Globus pallidus (tissue), 1 donor: ENCODE results near the gene CST9L.
"Not testable (repeated sequence)": the region's sequence is repeated elsewhere in the genome, so short reads cannot be mapped to it uniquely, and the experiment has no call there.

Experiments
- DNase-seq: peaks from one replicate; pipeline ENCODE4 v3.0.0-alpha.2; 2015; ENCODE audit warnings: low spot score

The CST9L gene

DNA sequence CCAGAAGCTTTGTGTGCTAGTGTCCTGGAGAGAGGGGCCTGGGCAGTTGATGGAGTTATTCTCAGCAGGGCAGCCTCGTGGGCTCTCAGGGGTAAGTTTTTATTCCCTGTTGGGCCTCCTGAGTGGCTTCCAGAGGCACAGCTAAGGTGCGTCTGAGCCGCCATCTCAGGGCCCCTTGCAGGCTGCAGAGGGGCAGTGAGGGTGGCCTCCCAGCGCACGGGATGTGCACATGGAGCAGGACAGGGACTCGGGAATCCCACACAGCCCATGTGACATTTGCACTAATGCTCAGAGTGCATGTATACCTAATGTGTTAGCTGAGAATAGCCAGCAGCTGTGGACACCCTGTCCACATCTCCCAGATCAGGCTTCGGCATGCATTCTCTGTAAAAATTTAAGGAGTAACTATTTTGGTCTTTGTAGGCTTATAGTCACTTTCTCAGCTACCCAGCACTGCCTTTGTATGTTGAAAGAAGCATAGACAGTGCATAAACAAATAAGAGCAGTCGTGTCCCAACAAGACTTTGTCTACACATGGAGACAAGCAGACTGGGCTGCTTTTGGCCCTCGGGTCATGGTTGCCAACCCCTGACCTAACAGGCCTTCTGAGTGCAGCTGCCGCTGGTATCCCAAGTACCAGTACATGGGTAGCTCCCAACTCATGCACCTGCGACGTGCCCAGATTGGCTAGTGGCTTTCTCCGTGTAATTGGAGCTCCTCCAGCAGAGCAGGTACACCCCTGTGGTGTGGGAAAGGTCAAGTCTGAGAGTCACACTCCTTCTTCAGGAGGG, 18.6 kb upstream of the CST9L start:
- DNase-seq: no peak

DNA sequence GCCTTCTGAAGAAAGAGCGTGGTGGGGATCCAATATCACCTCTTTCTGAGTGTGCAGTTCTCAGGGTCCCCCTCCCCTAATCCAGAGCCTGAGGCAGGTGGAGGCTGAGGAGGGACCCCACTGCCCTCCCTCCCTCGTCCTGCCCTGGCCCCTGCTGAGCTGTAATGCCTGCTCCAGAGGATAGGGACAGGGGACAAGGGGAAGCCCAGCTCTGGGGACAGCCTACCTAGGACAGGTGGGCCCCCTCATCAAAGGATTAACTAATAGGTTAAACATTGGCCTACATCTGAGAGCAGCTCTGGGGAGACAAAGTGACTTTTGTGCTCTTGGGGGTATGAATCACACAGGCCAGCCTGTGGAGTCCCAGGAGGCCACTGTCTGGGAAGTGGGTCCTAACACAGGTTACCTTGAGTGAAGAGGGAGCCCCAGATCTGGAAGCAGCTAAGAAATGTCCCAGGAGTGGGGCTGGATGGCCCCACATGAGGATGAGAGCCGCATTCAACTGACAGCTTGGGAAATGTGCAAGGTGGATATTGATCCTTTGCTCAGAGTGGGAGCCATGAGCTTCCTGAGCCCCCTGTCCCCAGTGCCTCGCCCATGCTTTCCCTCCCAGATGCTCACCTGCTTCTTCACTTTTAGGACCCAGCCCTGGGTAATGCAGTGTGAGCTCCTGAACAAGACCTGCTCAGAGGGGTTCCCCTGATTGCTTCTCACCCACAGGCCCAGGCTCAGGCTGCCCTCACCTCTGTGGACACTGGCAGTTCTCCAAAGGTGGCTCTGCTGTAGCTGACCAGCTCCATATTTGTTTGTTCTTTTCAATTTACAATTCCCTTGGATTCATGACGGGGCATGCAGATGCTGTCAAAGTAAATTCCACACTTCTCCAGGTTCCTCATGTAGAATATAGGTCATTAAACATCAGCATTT, 17.8 kb upstream of the CST9L start:
- no peak for DNase-seq

DNA sequence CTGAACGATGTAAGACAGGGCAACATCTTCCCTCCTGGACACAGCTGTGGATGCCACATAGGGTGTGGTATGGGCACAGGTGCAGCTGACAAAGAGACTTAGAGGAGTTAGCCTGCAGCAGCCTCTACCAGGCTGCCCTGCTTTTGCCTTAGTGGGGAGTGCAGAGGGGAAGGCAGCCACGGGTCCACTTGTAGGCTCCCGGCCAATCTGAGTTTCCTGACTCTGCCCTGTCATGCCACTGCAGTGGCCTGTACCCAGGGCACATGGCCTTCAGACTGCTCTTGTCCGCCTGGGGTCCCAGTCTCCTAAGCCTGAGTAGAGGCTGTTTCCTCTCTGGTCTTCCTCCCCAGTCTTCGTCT, 17.1 kb upstream of the CST9L start:
- DNase-seq: no peak

DNA sequence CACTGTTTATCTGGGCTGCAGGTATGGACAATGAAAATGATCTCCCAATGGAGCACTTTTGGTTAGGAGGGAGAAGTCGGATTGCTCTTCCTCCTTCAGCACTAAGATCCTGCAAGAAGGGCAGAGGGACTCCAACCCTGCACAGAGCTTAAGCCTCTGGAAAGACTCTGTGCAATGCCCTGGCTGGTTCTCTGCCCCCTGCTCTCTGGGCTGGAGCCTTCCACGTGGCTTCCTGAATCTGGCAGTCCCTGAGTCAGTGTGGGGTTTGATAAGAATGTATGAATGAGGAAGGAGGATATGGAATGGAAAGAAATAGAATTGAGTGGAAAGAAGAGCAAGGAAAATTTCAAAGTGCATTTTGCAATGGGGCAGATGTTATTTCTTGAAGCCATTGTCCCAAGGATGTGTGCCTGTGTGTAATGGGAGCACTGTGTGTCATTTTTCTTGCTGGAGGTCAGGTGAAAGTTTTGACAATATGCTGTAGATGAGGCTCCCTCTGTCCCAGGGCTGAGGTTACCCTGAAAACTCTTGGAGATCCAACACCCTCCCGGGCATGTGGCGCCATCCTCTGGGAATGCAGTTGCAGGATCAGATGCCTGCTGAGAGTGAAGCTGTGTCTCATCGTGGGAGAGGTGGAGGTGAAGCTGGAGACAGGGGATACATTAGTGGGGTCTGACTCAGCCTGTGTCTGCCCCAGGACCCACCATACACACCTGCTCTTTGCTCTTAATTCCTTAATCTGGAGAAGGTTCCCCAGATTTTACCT, 16.3 kb upstream of the CST9L start:
- DNase-seq: no peak

DNA sequence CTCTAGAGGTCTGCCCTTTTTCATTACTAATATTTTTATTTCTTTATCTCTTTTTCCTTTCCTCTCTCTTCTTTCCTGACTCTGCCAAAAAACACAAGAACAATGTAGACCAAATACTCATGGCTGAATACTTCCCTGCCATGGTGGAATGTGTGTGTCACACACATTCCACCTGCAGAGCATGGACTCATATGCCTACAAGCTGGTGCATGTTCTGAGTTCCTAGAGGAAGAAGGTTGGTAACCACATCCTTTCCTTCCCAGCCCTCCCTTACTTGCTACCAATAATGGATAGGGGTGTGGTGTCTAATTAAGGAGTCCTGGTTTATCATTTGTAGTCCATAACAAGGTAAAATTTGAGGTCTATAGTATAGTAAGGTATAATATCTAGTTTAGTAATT, 15.2 kb upstream of the CST9L start:
- no peak for DNase-seq

DNA sequence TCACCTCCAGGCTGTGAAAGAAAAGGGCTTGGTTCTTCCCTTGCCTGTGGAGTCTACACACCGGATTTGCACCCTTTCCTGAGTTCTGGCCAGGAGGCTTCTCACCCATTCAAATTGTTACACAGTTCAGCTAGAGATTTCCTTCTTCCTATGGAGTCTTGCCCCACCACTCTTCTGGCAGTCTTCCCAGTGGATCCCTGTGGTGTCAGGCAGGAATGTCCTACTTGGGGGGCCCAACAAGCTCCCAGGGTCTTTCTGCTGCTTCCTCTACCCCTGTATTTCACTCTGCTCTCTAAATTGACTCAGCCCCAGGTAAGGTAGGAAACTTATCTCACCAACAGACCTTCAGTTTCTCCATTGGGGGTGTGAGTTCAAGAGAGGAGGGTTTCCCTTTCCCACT, 14.0 kb upstream of the CST9L start:
- no peak for DNase-seq

DNA sequence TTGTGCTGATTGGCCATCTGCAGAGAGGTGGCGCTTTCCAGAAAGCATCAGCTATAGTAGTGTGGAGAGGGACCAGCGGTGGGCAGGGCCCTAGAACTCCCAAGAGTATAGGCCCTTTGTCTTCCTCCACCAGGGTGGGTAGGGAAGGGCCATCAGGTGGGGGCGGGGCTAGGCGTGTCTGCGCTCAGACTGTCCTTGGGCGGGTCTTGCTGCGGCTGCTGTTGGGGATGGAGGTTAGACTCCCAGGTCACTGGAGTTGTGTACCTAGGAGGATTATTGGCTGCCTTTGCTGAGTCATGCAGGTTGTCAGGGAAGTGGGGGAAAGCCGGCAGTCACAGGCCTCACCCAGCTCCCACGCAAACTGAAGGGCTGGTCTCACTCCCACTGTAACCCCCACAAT, 13.5 kb upstream of the CST9L start:
- DNase-seq: not testable (repeated sequence)

DNA sequence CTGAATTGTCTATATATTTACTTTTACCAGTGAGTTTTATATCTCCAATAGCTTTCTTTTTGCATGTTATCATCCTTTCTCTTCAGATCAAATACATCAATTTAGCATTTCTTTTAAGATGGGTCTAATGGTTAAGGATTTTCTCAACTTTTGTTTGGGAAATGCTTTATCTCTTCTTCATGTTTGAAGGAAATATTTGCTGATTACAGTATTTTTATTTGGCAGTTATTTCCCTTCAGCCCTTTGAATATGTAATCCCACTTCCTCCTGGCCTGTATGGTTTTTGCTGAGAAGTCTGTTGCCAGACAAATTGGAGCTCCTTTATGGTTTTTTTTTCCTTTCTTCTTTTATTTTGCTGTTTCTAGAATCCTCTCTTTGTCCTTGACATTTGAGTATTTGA, 6.7 kb upstream of the CST9L start:
- no peak for DNase-seq

DNA sequence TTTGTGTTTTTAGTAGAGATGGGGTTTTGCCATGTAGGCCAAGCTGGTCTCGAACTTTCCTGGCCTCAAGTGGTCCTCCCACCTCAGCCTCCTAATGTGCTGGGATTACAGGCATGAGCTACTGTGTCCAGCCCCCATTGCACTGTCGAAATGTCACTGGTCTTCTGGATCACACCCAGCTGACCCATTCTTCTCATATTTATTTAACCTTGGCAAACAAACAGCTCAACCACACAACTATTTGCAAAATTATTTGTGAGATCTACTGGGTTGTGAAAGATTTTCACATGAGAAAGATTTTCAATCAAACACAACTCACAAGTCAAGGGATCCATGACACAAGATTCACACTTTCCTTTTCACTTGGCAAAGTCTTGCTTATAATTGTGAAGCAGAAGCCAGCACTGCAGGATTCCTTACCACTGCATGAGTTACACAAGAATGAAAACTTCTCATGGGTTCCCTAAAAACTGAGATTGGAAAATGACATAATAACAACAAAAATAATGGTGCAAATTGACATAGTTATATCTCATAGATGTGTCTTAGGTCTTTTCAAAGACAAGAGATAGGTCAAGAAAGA, 2.0 kb upstream of the CST9L start:
- DNase-seq: no peak

DNA sequence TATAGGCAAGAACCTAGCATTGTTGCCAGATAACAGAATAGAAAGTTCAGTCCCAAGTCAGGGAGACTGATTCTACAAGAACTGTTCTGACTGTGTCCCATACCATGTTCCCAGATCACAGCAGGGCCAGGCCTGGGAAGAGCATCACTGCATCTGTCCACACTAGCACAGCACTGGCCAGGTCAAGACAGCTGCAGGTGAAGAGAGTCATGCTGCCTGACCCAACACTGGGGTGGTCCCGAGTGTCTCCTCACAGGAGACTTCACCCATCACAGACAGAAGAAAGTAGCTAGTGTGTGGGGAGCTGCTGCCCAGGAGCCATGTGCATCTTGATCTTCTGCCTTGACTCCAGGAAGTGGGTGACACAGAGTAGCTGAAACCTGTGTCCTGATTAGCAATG, 1.3 kb upstream of the CST9L start:
- DNase-seq: no peak

DNA sequence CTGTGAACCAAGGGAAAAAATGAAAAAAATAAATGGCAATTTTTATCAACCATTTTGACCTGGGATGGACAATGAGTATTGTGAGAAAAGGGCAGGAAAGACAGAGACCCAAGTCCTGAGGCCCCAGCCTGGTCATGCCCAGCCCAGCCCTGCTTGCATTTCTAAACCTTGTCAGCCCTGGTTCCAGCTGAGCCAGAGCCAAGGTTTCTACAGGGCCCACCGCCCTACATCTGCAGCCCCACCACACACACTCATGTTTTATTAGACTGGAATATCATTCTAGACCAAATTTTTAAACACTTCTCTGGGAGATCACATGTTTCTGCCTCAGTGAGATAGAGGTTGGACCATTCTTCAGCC, 667 bp upstream of the CST9L start:
- DNase-seq: no peak

DNA sequence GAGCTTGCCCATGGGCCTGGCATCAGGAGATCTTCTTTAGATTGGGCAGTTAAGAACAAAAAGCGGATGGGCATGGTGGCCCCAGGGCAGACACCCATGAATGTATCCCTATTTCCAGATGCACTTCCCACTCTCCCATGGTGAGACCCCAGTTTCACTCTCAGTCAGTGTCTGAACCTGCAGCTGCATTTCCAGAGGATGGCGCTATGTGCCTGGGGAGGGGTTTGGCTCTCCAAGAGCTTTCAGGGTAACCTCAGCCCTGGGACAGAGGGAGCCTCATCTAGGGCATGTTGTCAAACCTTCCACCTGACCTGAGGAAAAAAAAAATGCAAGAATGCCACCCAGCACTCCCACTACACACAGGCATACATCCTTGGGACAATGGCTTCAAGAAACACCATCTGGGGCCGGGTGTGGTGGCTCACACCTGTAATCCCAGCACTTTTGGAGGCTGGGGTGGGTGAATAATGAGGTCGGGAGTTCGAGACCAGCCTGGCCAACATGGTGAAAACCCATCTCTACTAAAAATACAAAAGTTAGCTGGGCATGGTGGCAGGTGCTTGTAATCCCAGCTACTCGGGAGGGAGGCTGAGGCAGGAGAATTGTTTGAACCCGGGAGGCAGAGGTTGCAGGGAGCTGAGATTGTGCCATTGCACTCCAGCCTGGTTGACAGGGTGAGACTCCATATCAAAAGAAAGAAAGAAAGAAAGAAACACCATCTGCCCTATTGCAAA, 1.9 kb downstream of the CST9L start:
- no peak for DNase-seq

DNA sequence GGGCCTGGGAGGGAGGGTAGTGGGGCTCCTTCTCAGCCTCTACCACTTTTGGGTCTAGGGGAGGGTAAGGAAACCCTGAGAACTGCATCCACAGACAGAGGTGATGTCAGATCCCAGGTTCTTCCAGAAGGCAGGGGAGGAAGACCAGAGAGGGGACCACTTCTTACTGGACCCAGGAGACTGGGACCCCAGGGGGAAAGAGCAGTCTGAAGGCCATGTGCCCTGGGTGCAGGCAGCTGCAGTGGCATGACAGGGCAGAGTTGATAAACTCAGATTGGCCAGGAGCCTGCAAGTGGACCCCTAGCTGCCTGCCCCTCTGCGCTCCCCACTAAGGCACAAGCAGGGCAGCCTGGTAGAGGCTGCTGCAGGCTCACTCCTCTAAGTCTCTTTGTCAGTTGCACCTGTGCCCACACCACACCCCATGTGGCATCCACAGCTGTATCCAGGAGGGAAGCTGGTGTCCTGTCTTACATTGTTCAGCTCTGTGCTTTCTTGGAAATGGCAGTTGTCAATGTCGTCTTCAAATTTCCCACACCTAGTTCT, 2.7 kb downstream of the CST9L start:
- no peak for DNase-seq

DNA sequence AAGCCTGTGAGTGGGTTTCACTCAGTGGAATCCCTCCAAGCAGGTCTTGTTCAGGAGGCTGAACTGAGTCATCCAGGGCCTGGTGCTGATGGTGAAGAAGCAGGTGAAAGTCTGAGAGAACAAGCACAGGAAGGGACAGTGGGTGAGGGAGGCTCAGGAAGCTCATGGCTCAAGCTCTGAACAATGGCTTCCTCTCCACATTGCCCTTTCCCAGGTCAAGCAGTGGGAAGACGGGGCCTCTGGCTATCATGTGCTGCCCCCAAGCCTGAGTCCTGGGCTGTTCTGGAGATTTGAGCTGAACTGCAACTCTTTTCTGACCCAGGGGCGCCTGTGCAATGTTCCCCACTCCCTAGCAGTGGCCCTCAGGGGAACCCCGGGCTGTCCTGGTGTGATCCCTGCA, 3.4 kb downstream of the CST9L start:
- DNase-seq: no peak

DNA sequence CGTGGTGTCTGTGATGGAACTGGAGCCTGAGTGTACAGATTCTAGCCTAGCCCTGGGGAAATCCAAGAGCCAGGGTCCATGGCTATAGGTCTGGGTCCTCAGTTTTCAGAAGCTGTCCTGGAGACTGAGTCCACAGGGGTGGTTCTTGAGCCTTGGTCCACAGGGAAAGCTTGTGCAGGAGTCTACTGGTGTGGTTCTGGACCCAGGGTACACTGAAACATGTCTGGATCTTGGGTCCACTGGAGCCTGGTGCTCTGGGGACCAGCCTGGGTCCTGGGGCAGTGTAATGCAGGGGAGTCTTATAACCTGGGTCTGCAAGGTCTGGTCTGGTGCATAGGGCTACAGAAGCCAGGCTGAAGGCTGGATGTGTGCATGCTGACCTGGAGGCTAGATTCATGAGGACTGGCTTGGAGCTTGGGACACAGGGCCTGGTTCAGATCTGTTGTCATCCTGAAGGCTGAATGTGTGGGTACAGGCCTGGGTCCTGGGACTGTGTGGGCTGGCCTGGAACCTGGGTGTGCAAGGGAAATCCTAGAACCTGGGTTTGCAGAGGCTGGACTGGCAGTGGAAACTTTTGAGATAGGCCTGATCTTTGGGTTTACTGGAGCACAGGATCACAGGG, 5.5 kb downstream of the CST9L start:
- DNase-seq: no peak

DNA sequence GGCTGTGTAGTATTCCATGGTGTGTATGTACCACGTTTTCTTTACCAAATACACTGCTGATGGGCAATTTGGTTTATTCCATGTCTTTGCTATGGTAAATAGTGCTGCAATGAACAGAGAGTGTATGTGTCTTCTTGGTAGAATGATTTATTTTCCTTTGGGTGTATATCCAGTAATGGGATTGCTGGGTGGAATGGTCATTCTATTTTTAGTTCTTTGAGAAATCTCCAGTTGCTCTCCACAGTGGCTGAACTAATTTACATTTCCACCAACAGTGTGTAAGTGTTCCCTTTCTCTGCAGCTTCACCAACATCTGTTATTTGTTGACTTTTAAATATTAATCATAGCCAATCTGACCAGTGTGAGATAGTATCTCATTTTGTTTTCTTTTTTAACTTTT, 13.9 kb downstream of the CST9L start:
- DNase-seq: no peak

DNA sequence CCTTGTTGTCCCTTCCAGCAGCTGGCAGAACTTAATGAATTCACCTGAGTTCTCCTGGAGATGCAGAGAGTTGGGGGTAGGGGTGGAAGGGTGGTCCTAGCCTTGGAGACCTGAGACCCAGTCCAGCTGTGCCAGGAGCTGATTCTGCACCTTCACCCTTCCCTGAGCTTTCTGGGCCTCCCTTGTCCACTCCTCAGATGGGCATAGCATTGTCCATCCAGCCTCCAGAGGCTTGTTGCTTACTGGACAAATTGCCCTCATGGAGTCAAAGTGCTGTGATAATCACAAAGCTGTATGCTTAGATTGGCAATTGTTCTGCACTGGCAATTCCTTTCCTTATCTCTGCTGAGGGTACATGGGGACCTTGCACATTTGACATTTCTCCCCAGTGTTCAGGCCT, 16.5 kb downstream of the CST9L start:
- DNase-seq: no peak

DNA sequence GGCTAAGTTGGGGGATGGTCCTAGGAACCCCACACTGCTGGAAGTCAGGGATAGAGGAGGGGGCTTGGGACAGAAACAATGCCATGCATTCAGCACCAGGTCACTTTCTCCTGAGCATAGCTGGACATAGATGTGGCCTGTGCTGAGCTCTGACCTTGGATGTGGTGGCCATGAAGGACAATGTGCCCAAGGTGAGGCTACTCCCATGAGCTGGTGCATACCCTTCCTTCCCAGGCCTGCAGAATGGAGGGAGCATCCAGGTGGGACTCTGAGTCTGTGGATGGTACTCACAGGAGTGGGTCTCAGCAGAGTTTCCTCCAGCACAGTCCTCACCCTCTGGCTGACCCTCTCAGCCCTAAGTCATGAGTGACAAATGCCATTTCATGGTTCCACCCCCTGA, 16.9 kb downstream of the CST9L start:
- no peak for DNase-seq

DNA sequence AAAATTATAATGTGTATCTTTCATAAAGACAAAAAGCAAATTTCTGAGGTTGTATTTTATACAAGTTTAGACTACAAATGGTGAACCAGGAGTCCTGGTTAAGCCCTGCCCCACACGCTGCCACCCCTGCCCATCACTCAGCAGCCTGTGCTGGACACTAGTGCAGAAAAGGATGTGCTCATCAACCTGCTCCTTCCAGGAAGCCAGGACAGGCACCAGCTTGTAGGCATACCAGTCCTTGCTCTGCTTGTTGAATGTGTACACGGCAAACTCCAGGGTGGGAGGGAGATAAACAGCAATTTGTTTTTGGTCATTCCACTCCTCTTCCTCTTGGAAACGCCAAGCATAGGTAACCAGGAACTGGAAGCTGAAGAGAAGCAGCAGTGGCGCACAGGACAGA, 18.1 kb downstream of the CST9L start:
- no peak for DNase-seq

DNA sequence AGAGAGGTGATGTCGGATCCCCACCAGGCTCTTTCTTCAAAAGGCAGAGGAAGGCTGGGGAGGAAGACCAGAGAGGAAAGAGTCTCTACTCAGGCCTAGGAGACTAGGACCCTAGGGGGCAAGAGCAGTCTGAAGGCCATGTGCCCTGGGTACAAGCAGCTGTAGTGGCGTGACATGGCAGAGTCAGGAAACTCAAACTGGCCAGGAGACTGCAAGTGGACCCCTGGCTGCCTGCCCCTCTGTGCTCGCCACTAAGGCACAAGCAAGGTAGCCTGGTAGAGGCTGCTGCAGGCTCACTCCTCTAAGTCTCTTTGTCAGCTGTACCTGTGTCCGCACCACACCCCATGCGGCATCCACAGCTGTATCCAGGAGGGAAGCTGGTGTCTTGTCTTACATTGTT, 19.9 kb downstream of the CST9L start:
- DNase-seq: no peak

DNA sequence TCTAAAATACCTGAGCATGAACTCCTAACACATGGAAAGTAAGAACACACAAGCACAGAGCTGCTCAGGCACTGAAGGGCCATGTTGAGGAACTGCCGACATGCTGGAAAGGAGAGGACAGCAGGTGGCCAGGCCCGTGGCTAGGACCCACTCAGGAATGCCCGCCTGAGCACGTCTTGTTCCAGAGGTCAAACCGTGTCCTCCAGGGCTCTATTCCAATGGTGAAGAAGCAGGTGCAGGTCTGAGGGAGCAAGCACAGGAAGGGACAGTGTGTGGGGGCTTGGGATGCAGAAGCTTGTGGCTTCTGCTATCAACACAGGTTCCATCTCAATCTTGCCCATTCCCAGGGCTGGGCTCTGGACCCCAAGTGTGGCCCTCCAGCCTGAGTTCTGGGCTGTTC, 20.7 kb downstream of the CST9L start:
- DNase-seq: no peak
